Keratinocyte (primary cell): ENCODE measurements around the gene CPSF3. TPM values are rescaled to one million over a fixed set of nuclear protein-coding genes. Genes with fewer than 3 reads are reported as not detected.

Experiments used
- DNase-seq: peaks from one replicate; pipeline ENCODE4 v3.0.0-alpha.2; 2011; ENCODE audit warnings: low read depth, missing footprints, low spot score
- FAIRE-seq: peaks from 2 replicates; lab custom pipeline; 2011; peaks lifted over from hg19 to GRCh38; lab: Jason Lieb, UNC
- H2AFZ ChIP-seq: 2 replicates; pipeline ENCODE4 v1.6.0; 2012; ENCODE audit warnings: low read length, control low read depth, inconsistent platforms; ENCODE audit not compliant: control insufficient read depth
- H3K27ac ChIP-seq: 2 replicates; pipeline ENCODE4 v1.5.1; 2011; ENCODE audit warnings: low read length; ENCODE audit not compliant: control insufficient read depth, insufficient read depth
- H3K27me3 ChIP-seq: 3 replicates; pipeline ENCODE4 v1.6.0; 2011; ENCODE audit warnings: low read length; ENCODE audit not compliant: control insufficient read depth, insufficient read depth; ENCODE audit errors: extremely low read depth
- H3K36me3 ChIP-seq, 2 experiments: 2 replicates in 1 of 2; 3 replicates in 1 of 2; pipeline ENCODE4 v1.5.1; 2011; ENCODE audit warnings: low read length in 2 of 2, mild to moderate bottlenecking in 1 of 2; ENCODE audit not compliant: control insufficient read depth in 2 of 2, insufficient read depth in 2 of 2; ENCODE audit errors: extremely low read depth in 1 of 2
- H3K4me1 ChIP-seq: 3 replicates; pipeline ENCODE4 v1.5.1; 2011; ENCODE audit warnings: low read length; ENCODE audit not compliant: control insufficient read depth, insufficient read depth; ENCODE audit errors: extremely low read depth
- H3K4me2 ChIP-seq: 3 replicates; pipeline ENCODE4 v1.6.0; 2011; ENCODE audit warnings: low read depth, low read length; ENCODE audit not compliant: control insufficient read depth, insufficient read depth; ENCODE audit errors: extremely low read depth
- H3K4me3 ChIP-seq, 3 experiments: fragments of 200-600 bp in 1 of 3; sonication (generic) in 1 of 3; 2 replicates in 2 of 3; 3 replicates in 1 of 3; pipeline ENCODE4 v1.5.1; 2011 to 2016; ENCODE audit warnings: low read length in 3 of 3, mild to moderate bottlenecking in 3 of 3, control low read depth in 2 of 3, inconsistent platforms in 1 of 3, low read depth in 1 of 3, mixed read lengths in 1 of 3, mixed run types in 1 of 3, moderate library complexity in 1 of 3; ENCODE audit not compliant: control insufficient read depth in 2 of 3, insufficient read depth in 2 of 3; ENCODE audit errors: extremely low read depth in 1 of 3
- H3K79me2 ChIP-seq: 2 replicates; pipeline ENCODE4 v1.6.0; 2012; ENCODE audit warnings: low read length; ENCODE audit not compliant: control insufficient read depth, insufficient read depth
- H3K9ac ChIP-seq: 3 replicates; pipeline ENCODE4 v1.6.0; 2011; ENCODE audit warnings: low read length; ENCODE audit not compliant: control insufficient read depth, insufficient read depth; ENCODE audit errors: extremely low read depth
- H3K9me1 ChIP-seq: 3 replicates; pipeline ENCODE4 v1.6.0; 2011; ENCODE audit warnings: low read length; ENCODE audit not compliant: control insufficient read depth, insufficient read depth; ENCODE audit errors: extremely low read depth
- H3K9me3 ChIP-seq: 2 replicates; pipeline ENCODE4 v1.5.1; 2012; ENCODE audit warnings: low read depth, low read length; ENCODE audit not compliant: control insufficient read depth
- H4K20me1 ChIP-seq: 3 replicates; pipeline ENCODE4 v1.6.0; 2011; ENCODE audit warnings: low read length; ENCODE audit not compliant: control insufficient read depth, insufficient read depth; ENCODE audit errors: extremely low read depth
- EZH2 ChIP-seq: IDR thresholded peaks from one replicate; pipeline ENCODE4 v1.6.1; 2012; ENCODE audit warnings: inconsistent platforms, mild to moderate bottlenecking, low read length, moderate library complexity
- dilution Hi-C: fragments of 300-500 bp; cut with MboI; formaldehyde crosslinking; loops from one replicate; pipeline ENCODE4 v1.7.0; 2020; ENCODE audit warnings: low sequenced_read_pairs; ENCODE audit not compliant: extremely low pct_ligation_motif_present
- polyA plus RNA-seq, 5 experiments: library from polyadenylated mRNA; depleted of rRNA in 3 of 5; stranded (reverse) in 3 of 5; stranded (forward) in 1 of 5; unstranded in 1 of 5; fragments of >200 nt; gene quantifications; 1 replicate in 1 of 5; 2 replicates in 3 of 5; 3 replicates in 1 of 5; pipeline versions ENCODE4 v1.2.1 to v1.2.3, GENCODE V29; 2011 to 2012; ENCODE audit warnings: missing spikeins in 2 of 5, low read depth in 1 of 5, low replicate concordance in 1 of 5
- TF ChIP-seq, protein P1 (sequence below), 3 experiments: IDR thresholded peaks in 1 of 3; conservative IDR thresholded peaks in 1 of 3; optimal IDR thresholded peaks in 1 of 3; 2 replicates in 2 of 3; 3 replicates in 1 of 3; pipeline versions ENCODE3 to v1.5.1; 2011; ENCODE audit warnings: low read length in 3 of 3, mild to moderate bottlenecking in 3 of 3, moderate library complexity in 2 of 3, control low read depth in 1 of 3, inconsistent platforms in 1 of 3; ENCODE audit not compliant: insufficient read depth in 2 of 3; ENCODE audit errors: extremely low read depth in 1 of 3

Gene CPSF3
- polyA plus RNA-seq, 1 donor (not counting 4 experiments of a cell fraction or from before 2014, with no cell fraction given): 31.1 TPM

DNA sequence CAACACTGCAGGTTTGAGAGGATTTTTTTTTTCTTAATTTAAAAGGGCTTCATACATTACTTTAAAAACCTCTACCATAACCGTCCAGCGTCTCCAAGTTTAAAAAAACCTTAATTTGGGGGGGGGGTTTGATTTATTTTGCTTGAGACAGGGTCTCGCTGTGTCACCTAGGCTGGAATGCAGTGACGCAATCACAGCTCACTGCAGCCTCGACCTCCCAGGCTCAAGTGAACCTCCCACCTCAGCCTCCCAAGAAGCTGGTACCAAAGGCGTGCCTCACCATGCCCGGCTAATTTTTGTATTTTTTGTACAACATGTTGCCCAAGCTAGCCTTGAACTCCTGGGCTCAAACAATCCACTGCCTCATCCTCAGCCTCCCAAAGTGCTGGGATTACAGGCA, 95.3 kb downstream of the CPSF3 start:
- H3K9ac ChIP-seq: no peak overlapping the region
- peaks cover 2% of the 10 kb centered on the region for H3K9me1 ChIP-seq
- H4K20me1 ChIP-seq: no peaks in the 10 kb centered on the region
- no peak overlapping the region for H3K4me3 ChIP-seq
- no peak overlapping the region for H2AFZ ChIP-seq
- dilution Hi-C loops: no loop called here
- H3K4me2 ChIP-seq: no peak overlapping the region
- FAIRE-seq (no peak), DNase-seq (no peak)
- TF ChIP-seq EZH2: no peak
- H3K27me3 ChIP-seq: no peaks in the 10 kb centered on the region
- peaks cover 8 to 9% of the 10 kb centered on the region in 2 experiments for H3K36me3 ChIP-seq
- no peak overlapping the region for H3K27ac ChIP-seq
- H3K4me1 ChIP-seq: peaks cover 2% of the 10 kb centered on the region
- H3K9me3 ChIP-seq: no peaks in the 10 kb centered on the region
- H3K79me2 ChIP-seq: no peaks in the 10 kb centered on the region

DNA sequence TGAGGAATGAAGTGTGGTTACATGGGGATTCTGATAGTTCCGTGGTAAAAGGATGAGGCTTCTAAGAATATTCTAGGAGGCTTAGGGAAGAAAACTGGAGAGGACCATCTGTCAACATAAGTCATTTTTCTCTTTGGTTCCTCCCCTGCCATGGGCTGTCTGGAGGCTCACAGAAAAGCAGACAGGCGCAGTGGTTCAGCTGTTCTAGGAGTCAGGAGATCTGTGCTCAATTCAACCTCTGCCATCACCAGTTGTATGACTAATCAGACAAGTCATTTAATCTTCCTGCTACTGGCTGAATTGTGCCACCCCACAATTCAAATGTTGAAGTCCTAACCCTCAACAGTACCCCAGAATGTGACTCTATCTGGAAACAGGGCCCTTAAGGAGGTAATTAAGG, 95.8 kb downstream of the CPSF3 start:
- peak; percentile 32 for FAIRE-seq
- DNase-seq: no peak

More for the DNA sequence above, 95.8 kb downstream of the CPSF3 start:
- H3K4me1 ChIP-seq: peaks cover 2% of the 10 kb centered on the region
- H3K9me1 ChIP-seq: peaks cover 2% of the 10 kb centered on the region
- dilution Hi-C loops: no loop called here
- no peak overlapping the region for H2AFZ ChIP-seq
- TF ChIP-seq, protein P1, sequence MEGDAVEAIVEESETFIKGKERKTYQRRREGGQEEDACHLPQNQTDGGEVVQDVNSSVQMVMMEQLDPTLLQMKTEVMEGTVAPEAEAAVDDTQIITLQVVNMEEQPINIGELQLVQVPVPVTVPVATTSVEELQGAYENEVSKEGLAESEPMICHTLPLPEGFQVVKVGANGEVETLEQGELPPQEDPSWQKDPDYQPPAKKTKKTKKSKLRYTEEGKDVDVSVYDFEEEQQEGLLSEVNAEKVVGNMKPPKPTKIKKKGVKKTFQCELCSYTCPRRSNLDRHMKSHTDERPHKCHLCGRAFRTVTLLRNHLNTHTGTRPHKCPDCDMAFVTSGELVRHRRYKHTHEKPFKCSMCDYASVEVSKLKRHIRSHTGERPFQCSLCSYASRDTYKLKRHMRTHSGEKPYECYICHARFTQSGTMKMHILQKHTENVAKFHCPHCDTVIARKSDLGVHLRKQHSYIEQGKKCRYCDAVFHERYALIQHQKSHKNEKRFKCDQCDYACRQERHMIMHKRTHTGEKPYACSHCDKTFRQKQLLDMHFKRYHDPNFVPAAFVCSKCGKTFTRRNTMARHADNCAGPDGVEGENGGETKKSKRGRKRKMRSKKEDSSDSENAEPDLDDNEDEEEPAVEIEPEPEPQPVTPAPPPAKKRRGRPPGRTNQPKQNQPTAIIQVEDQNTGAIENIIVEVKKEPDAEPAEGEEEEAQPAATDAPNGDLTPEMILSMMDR (optimal IDR thresholded peaks at IDR 0.05 in 1 of 3, IDR thresholded peaks at IDR 0.05 in 1 of 3, conservative IDR thresholded peaks at IDR 0.05 in 1 of 3; ENCODE audit: extremely low read depth in 1 of 3, insufficient read depth in 2 of 3, low read length in 3 of 3): no peak
- no peak overlapping the region for H3K27ac ChIP-seq
- no peak overlapping the region for H3K4me3 ChIP-seq
- no peak overlapping the region for H3K4me2 ChIP-seq
- H3K36me3 ChIP-seq: peaks cover 8 to 9% of the 10 kb centered on the region in 2 experiments
- no peaks in the 10 kb centered on the region for H3K9me3 ChIP-seq
- no peaks in the 10 kb centered on the region for H3K79me2 ChIP-seq
- no peaks in the 10 kb centered on the region for H4K20me1 ChIP-seq
- no peak overlapping the region for H3K9ac ChIP-seq
- H3K27me3 ChIP-seq: no peaks in the 10 kb centered on the region

Other genes starting within 250 kb of the CPSF3 start
- gene ASAP2, start 216.8 kb upstream of the CPSF3 start, polyA plus RNA-seq: 30.7 to 59.6 TPM (median 54.2 TPM) in 3 replicates
- 84.9 to 169 TPM (median 110 TPM) in 3 replicates for gene ITGB1BP1, start 126 bp upstream of the CPSF3 start, polyA plus RNA-seq
- 56.9 to 65.0 TPM (median 59.6 TPM) in 3 replicates for gene IAH1, start 50.9 kb downstream of the CPSF3 start, polyA plus RNA-seq
- gene ADAM17, start 132.2 kb downstream of the CPSF3 start, polyA plus RNA-seq: 12.4 to 14.3 TPM (median 13.3 TPM) in 3 replicates
- gene YWHAQ, start 207.3 kb downstream of the CPSF3 start, polyA plus RNA-seq: 365 to 593 TPM (median 369 TPM) in 3 replicates